ENCODE results near the gene TCL1B.
"Not testable (repeated sequence)": the region's sequence is repeated elsewhere in the genome, so short reads cannot be mapped to it uniquely, and the experiment has no call there.

The TCL1B gene

DNA sequence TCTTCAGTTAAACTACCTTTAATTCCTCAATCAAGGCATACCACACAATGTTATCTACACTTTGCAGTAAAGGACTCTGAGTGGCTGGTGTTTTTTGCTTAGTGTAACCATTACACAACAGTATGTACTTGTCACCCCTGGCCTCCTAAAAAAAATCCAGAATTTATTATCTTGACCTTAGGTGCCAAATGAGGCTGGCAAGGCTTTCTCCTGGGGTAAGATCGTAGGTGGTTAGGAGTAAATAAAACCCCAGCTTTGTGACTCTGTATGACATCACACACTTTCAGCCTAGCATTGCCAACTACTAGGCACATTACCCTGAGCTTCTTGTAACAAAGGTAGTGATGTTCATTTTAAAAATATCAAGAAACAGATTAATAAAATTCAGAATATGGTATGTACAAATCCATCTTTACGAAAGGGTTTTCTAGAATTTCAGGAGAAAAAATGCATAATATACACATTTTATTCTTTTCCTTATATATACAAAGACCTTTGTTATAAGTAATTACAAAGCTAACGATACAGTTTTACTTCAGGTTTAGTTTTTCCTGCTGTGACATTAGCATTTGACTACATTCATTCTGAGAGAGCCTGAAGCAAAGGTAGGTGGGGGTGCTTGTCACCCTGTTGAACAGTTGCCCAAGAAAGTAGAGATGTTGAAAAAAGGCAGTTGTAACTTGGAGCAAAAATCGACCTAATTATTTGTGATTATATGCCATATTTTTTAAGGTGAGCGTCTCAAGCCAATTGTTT lies 14.2 kb downstream of the TCL1B start:
- no peak for DNase-seq (ENCODE audit: extremely low read depth in 1 of 2, low read depth in 1 of 2)

DNA sequence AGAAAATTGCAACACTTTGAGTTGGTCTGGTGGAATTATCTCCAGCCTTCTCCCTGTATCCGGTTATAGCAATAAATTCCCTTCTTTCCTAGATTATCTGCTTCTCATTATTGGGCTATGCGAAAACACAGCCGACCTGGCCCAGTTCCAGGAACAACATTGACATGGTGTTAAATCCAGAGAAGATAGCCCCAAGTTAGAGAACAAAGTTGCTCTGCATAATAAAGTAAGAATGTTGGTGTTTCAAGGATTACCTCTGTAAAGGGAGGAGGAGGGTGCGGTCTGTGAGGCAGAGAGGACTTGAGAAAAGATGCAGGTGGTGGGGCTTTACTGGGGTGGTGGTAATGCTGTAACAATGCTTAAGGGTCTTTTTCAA lies 15.6 kb downstream of the TCL1B start:
- no peak for DNase-seq (ENCODE audit: extremely low read depth in 1 of 2, low read depth in 1 of 2)

DNA sequence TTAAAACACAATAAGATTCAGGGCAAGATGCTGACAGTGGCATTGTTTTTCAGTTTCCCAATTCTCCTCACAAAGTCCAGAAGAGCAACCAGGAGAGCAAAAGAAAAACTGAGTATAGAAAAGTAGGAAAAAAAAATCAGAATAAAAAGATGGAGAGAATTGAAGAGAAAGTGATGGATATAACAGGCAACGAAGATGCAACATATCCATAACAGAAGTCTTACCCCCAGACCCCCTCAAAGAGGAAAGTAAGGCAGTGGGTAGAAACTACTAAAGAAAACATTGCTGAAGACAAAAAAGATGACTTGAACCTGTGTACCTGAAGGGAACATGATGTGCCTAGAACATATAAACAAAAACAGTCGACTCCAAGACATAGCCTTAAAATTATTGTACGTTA lies 17.1 kb downstream of the TCL1B start:
- DNase-seq (ENCODE audit: extremely low read depth in 1 of 2, low read depth in 1 of 2) = no peak

DNA sequence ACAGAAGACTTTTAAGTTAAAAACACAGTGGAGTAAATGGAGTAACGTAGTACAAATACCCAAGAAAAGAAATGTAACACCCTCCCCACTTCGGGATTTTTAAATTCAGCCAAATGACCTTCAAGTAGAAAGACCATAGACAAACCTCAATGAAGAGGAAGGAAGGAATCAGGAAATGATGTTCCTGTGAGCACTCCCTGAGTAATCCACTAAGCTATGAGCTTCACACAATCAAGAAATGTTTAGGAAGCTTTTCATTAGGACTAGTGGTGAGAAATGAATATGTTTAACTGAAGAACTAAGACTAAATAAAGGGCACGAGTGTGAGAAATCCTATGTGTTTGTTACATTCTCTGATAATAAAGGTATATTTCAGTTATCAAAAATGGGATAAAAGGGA lies 17.6 kb downstream of the TCL1B start:
- DNase-seq (ENCODE audit: extremely low read depth in 1 of 2, low read depth in 1 of 2) = no peak

DNA sequence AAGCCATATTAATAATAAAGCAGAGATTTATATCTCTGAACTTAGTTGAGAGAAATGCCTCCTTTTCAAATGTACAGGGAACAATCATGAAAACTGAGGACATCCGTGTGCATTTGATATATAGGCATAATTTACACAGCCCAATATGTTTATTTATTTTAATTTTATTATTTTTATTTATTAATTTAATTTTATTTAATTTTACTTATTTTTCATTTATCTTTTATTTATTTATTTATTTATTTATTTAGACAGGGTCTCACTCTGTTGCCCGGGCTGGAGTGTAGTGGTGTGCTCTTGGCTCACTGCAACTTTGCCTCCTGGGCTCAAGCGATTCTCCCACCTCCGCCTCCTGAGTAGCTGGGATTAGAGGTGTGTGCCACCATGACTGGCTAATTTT lies 19.3 kb downstream of the TCL1B start:
- no peak for DNase-seq (ENCODE audit: extremely low read depth in 1 of 2, low read depth in 1 of 2)

DNA sequence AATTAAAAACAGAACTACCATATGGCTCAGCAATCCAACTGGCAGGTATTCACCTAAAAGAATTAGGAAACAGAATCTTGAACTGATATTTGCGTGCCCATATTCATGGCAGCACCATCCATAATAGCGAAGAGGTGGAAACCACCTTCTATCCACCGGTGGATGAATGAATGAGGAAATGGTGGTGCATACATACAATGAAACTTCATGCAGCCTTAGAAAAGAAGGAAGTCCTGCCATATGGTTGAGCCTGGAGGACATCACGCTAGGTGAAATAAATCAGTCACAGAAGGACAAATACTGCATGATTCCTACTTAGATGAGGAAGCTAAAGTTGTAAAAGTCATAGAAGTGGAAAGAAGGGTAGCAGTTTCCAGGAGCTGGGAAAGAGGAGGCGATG lies 21.1 kb downstream of the TCL1B start:
- no peak for DNase-seq (ENCODE audit: extremely low read depth in 1 of 2, low read depth in 1 of 2)

DNA sequence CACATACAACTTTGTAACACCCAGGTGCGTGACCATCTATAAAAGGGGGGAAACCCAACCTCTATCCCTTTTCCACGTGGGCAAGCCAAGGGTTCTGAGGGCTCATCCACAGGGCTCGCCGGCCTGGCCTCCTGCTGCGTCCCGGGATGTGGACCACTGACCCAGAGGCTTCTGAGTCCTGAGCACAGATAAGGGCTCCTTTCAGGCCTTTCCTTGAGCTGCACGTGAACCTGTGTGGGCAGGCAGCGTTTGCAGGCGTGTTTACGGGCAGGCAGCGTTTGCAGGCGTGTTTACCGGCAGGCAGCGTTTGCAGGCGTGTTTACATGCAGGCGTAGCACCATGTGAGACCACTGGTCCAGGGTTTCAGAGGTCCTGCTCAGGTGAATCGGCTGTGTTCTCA lies 23.9 kb downstream of the TCL1B start:
- no peak for DNase-seq (ENCODE audit: extremely low read depth in 1 of 2, low read depth in 1 of 2)

DNA sequence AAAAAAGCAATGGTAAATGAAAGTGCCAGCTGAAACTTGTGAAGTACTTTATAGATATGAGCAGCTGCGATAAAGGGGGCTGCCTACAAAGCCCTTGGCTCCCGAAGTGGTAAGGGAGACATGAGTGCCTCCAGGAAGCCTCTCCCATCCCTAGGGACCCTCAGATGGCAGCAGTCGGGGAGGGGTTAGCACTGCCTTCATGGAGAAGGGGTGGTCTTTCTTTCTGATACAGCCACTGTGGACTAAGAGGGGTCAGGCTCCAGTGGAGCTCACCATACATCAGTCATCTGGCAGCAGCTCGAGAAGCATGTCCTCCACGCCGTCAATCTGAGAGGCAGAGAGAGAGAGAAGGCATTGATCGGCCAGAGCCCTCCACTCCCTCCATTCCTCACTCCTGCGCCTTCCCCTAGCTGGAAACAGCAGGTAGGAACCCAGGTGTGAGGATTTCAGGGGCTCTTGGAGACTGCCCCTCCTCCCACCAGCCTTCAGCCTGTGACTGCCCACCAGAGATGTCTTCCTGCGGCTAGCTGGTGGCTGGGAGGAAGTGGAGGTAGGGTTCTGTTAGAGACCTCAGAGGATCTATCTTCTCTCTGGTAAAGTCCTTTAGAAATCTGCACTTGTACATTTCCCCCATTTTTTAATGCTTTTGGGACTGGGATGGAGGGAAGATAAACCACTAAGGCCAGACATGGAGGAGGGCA lies 25.4 kb downstream of the TCL1B start:
- DNase-seq (ENCODE audit: extremely low read depth in 1 of 2, low read depth in 1 of 2) = no peak

DNA sequence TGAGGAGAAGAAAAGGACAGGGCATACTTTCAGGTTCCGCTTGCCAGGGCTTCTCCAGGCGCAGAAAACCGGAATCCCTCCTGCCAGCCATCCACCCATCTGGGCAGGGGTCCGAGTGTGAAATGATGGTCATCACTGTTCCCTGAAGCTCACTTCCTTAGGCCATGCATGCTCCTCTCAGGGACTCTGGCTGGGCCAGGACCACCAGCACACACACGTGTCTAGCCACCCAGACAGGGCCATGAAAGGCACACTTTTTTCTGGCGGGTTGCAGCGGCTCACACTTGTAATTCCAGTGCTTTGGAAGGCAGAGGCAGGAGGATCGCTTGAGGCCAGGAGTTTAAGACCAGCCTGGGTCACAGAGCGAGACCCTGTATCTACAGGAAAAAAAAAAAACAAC lies 26.2 kb downstream of the TCL1B start:
- no peak for DNase-seq (ENCODE audit: extremely low read depth in 1 of 2, low read depth in 1 of 2)

DNA sequence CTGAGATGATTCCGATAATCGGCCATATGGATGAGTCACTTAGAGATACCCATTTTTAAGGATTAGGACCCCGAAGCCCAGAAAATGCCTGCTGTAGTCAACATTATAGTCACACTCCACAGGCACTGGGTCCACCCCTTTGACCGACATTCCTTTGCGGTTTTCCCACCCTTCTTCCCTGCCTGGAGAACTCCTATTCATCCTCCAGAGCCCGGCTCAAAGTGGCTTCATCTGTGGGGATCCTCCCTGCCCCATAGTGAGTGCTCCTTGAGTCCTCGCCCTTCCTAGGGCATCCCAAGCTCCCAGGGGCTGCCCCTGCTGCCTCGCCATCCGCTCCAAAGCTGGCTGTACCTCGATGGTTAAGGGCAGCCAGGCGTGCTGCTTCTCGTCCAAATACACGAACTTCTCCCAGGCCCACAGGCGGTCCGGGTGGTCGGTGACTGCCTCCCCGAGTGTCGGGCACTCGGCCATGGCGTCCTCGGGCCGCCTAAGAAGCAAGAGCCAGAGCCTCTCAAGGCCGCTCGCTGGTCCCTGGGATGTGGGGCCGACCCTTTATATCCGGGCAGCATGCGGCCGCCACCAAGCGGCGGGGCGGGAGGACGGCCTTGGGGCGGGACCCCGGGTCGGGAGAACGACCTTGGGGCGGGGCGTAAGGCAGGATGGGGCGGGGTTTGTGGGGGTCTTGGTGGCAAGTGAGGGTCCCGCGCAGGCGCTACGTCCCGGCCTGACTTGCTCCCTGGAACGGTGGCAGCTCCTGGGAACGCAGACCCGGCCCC lies 27.6 kb downstream of the TCL1B start, which contains the start of gene TCL1A:
Gene TCL1A, minus strand, starts transcription at position 530 of the 776 bp plus-strand sequence. Its CDS starts 59 bp downstream, at position 471.
- no peak for DNase-seq (ENCODE audit: extremely low read depth in 1 of 2, low read depth in 1 of 2)

DNA sequence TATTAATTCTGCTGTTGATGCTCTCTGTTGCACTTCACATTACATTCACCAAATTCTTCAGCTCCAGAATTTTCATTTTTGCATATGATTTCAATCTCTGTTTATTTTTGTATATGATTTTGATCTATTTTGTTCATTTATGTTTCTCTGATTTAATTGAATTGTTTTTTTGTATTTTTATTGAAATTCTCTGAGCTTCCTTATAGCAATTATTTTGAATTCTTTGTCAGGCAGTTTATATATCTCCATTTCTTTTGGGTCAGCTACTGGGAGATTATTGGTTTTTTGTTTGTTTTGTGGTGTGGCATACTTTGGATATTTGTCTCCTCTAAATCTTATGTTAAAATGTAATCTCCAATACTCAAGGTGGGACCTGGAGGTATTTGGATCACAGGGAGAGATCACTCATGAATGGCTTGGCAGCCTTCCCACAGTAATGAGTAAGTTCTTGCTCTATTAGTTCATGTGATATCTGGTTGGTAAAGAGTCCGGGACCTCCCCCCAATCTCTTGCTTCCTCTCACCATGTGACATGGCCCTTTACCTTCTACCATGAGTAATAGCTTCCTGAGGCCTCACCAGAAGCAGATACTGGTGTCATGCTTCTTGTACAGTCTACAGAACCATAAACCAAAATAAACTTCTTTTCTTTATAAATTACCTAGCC lies 36.4 kb downstream of the TCL1B start:
- no peak for DNase-seq (ENCODE audit: extremely low read depth in 1 of 2, low read depth in 1 of 2)

DNA sequence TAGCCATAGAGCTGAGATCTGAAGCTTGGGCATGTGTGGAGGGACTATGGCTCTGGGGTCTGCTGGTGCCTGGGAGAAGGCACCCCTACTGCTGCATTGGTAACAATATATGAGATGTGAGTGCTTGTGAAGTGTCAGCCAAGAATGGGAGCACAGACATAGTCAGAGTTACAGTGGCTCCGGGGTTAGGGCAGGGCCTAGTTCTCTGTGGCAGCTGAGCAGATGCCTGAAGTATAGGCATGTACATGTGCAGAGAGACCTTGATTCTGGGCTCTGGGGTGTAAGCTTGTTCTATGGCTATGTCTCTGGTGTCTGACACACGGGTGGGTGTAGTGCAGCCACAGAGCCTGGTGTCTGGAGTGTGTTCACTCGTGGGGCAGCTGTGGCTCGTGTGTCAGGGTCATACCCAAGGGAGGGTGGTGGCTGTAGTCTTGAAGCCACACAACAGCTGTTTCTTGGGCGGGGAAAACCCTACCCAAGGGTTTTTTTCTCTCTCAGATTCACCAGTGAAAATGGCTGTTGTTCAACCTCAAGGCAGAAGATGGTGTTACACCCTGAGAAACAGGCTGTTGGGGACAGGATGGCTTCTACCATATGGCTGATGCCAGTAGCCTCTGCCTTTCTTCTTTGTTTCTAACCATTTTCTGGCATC lies 39.6 kb downstream of the TCL1B start:
- DNase-seq (ENCODE audit: extremely low read depth in 1 of 2, low read depth in 1 of 2) = no peak

DNA sequence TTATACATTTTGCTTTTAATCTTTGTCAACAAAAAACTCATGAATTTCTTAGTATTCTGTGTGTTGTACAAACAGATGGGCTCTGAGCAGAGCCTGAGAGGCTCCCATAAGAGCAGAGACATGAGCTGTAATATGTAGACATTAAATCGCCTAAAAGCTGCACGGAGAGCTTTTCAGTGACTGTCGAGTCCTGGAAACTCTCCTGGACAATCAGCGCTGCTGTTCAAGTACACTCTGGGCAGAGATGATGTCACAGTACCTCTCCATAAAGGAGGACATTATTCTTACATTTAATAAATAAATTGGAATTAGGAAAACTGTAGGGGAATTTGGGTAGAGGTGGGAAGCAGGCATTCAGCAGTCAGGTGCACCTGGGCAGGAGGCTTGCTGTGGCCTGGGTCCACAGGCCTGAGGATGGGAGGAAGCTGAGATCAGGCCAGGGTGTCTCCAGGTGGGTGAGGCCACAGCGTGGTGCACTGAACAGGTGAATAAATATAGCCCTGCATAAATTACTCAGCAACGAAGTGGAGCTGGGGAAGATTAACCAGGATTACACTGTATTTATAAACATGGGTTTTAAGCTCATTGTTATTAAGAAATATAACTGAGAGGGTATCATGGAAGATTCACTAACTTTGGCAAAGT lies 41.0 kb downstream of the TCL1B start:
- no peak for DNase-seq (ENCODE audit: extremely low read depth in 1 of 2, low read depth in 1 of 2)

DNA sequence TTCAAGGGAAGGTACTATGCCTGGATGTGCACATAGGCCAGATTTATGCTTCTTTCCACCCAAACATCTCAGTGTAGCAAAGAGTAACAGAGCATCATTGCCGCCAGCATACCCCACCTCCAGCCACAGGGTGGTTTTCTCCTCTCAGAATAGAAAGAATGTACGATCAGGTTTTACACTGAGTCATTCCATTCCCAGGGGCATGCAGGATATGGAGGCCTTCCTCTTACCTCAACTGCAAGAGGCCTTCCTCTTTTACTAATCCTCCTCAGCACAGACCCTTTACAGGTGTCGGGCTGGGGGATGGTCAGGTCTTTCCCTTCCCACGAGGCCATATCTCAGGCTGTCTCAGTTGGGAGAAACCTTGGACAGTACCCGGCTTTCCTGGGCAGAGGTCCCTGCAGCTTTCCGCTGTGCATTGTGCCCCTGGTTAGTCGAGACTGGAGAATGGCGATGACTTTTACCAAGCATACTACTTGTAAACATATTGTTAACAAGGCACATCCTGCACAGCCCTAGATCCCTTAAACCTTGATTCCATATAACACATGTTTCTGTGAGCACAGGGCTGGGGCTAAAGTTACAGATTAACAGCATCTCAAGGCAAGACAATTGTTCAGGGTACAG lies 43.3 kb downstream of the TCL1B start:
- DNase-seq (ENCODE audit: extremely low read depth in 1 of 2, low read depth in 1 of 2) = not testable (repeated sequence)

DNA sequence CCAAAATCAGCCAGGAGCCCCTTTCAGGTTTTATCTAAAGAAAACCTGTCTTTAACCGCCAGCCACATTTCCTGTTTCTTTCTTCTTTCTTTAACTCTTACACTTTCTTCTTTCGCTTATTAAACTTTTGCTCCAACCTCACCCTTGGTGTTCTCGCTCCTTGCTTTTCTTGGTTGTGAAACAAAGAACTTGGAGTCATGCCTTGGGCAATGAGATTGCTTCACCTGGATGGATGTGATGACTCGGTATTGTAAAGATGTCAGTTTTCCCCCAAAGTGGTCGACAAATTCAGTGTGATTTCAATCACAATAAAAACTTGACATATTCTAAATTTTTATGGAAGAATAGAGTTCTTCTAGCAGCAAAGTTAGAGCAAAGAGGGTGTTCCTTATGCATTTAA lies 43.9 kb downstream of the TCL1B start:
- DNase-seq (ENCODE audit: extremely low read depth in 1 of 2, low read depth in 1 of 2) = no peak

DNA sequence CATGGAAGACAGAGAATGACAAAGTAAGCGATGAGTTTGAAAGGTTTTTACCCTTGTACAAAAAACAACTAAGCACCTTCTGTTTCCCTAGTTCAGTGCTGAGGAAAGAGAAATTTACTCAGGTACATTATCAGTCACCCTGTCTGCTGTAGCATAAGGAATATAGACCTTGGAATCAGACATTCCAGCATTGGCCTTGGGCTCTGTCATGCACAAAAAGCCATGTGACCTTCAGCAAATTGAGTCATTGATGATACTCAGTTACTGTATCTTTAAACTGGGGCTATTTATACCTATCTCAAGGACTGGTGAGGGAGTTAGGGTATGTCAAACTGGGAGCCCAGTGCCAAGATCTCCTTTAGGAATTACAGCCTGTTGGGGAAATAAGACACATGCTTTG lies 47.0 kb downstream of the TCL1B start:
- no peak for DNase-seq (ENCODE audit: extremely low read depth in 1 of 2, low read depth in 1 of 2)

DNA sequence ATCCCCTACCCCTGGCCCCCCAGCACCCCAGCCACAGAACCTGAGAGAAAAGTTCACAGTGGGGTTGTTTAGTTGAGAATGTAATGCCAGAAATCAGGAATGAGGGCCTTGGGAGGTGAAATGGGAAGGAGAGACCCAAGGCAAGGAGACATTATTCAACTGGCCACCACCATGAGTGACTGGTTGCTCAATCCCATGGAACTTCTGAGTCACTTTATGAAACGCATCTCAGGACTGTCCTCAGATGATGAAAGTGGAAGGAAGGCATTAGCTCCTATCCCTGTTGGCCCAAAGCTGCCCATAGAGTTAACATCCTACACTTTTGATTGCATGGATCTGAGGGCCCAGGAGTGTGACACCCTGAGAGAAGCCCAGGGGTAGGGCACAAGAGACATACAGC lies 53.1 kb downstream of the TCL1B start:
- no peak for DNase-seq (ENCODE audit: extremely low read depth in 1 of 2, low read depth in 1 of 2)

DNA sequence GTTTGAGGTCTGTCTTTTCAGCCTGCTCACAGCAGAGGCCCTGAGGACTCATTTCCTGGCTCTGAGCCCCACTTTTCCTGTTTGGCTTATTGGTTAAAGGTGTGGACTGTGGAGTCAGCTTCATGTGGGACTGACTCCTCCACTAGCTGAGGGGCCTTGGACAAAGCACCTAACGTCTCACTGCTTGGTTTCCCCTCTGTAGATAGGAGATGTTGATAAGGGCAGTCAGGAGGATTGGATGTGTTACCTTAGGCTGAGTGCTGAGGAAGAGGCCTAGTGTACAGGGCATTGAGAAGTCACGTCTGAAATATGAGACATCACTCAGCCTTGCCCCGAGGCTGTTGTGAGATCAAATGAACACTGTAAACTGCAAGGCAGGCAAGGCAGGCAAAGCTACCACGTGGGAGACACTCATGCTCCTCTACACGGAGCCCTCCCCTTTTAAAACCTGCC lies 54.8 kb downstream of the TCL1B start:
- no peak for DNase-seq (ENCODE audit: extremely low read depth in 1 of 2, low read depth in 1 of 2)

DNA sequence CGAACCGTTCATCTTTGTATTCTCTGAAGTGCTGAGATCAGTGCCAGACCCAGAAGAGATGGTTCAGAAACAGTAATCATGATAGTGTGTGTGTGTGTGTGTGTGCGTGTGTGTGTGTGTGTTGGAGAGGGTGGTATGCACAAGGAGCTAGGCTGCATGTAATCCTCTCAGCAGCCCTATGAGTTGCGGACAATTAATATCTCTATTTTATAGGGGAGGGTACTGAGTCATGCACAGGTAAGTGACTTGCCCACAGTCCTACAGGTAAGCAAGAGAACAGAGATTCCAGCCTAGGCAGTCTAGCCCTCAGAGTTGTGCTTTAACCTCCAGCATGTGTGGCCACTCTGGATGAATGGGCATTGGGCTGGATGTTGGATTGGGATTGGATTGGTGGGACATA lies 55.6 kb downstream of the TCL1B start:
- no peak for DNase-seq (ENCODE audit: extremely low read depth in 1 of 2, low read depth in 1 of 2)

Measured in activated CD8-positive, alpha-beta memory T cell treated with anti-CD3 and anti-CD28 coated beads for 1 hour (primary cell).